GM12875 (cell line): Measurements from ENCODE around the gene D2HGDH.

Experiments used
- H3K4me3 ChIP-seq: one replicate; pipeline ENCODE4 v1.5.1; 2011; ENCODE audit warnings: low read depth, low read length, control low read depth
- CTCF ChIP-seq: IDR thresholded peaks from 2 replicates; pipeline ENCODE4 v1.5.1; 2011; ENCODE audit warnings: low read depth, mild to moderate bottlenecking, control low read depth, inconsistent platforms, low read length, moderate library complexity, borderline replicate concordance; ENCODE audit not compliant: insufficient read depth

The D2HGDH gene

GRCh38 chr2:241748468-241749256 is 14.2 kb downstream of the D2HGDH start:
- H3K4me3 ChIP-seq = no peak overlapping the region
- no peak for TF ChIP-seq CTCF

GRCh38 chr2:241750076-241750840 is 15.8 kb downstream of the D2HGDH start:
- no peak overlapping the region for H3K4me3 ChIP-seq
- no peak for TF ChIP-seq CTCF

GRCh38 chr2:241751152-241751551 is 16.7 kb downstream of the D2HGDH start:
- TF ChIP-seq CTCF = no peak
- H3K4me3 ChIP-seq = no peak overlapping the region

- no peak for TF ChIP-seq CTCF
- H3K4me3 ChIP-seq = no peak overlapping the region
Observed at GRCh38 chr2:241751776-241752175, 17.3 kb downstream of the D2HGDH start.

- no peak overlapping the region for H3K4me3 ChIP-seq
- no peak for TF ChIP-seq CTCF
Observed at GRCh38 chr2:241752253-241752652, 17.8 kb downstream of the D2HGDH start.

- TF ChIP-seq CTCF = no peak
- no peak overlapping the region for H3K4me3 ChIP-seq
Observed at GRCh38 chr2:241752689-241753276, 18.4 kb downstream of the D2HGDH start.

- no peak for TF ChIP-seq CTCF
- no peak overlapping the region for H3K4me3 ChIP-seq
Observed at GRCh38 chr2:241753493-241753892, 19.1 kb downstream of the D2HGDH start.
